ENCODE measurements around the gene FBN3. TPM values are rescaled to one million over a fixed set of nuclear protein-coding genes. Genes with fewer than 3 reads are reported as not detected.
"Not testable (repeated sequence)": the region's sequence is repeated elsewhere in the genome, so short reads cannot be mapped to it uniquely, and the experiment has no call there.

The FBN3 gene
- total RNA-seq, 2 donors from 2014 or later = not detected

- intact Hi-C loops (cut with DNase I, micrococcal nuclease) = no loop called here
- no peak for ATAC-seq
Observed at GRCh38 chr19:8128551-8128950, 20.8 kb downstream of the FBN3 start.

DNA sequence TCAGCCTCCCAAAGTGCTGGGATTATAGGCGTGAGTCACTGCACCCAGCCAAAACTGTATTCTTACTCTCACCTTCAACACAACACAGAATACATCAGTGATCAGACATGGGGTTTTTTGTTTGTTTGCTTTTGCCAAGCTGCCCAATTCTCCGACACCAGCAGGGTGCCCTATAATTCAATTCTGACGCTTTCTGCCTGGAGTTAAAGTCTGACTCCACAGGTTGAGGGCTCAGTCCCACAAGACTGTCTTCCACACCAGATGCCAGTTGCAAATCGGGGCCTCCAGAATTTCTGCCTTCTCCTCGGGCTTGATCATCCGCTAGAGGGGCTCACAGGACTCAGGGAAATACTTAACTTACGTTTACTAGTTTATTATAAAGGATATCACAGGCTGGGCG is 22.1 kb downstream of the FBN3 start:
- ATAC-seq = no peak

More at GRCh38 chr19:8128551-8128950, 20.8 kb downstream of the FBN3 start:
- DNase-seq = no peak

DNA sequence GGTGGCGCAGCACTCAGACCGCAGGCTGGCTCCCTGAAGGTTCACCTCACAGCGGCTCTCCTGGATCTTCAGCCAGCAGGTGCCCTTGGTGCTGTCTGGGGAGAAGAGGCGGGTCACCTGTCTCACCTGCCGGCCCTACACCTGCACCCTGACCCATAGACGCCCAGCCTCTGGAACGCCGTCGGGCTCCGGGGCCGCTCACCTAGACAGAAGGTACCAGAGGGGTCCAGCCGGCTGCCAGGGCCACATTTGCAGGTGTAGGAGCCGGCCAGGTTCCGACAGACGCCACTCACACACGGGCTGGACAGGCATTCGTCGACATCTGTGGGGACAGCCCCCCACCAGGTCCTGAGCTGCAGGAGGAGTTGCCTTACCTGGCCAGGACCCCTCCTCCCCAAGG is 22.9 kb downstream of the FBN3 start:
- DNase-seq (no peak), ATAC-seq (no peak)
- intact Hi-C loops (cut with DNase I, micrococcal nuclease) = no loop called here

More for the DNA sequence above, 22.1 kb downstream of the FBN3 start:
- no peak for DNase-seq
- intact Hi-C loops (cut with DNase I, micrococcal nuclease) = no loop called here

DNA sequence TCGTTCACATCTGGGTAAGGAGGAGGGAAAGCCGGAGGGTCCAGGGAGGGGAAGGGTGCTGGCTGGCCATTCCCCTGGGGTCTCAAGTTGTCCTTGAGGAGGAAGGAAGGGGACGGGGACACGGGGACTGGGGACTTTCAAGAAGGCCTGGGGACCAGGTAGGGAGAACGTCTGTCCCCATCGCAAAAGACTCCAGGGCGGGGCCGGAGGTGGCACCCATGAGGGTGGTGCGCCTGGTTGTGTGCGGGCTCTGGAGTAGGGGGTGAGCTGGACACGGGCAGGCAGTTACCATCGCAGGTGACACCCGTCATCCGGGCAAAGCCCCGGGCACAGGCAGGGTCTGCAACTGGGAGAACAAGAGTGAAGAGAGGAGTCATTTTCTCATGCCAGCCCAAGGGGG is 23.4 kb downstream of the FBN3 start:
- intact Hi-C loops (cut with DNase I, micrococcal nuclease) = no loop called here
- ATAC-seq = no peak
- DNase-seq = no peak

DNA sequence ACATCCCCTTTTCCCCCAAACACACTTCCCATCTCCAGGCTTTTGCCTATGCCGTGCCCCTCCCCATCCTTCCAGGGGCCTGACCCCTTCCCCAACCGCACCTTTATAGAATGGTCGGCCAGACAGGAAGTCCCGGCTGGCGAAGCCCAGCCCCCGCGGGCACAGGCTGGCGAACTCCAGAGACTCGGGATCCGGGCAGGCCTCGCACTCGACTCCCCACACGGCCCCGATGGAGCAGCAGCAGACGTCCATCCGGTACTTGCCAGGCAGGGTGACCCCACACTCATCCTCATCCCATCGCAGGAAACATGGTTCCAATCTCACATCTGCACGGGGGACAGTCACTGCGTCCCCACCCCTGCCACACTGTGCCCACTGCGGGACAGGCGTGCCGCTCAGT is 25.7 kb downstream of the FBN3 start:
- intact Hi-C loops (cut with DNase I, micrococcal nuclease) = no loop called here
- DNase-seq = no peak
- no peak for ATAC-seq

DNA sequence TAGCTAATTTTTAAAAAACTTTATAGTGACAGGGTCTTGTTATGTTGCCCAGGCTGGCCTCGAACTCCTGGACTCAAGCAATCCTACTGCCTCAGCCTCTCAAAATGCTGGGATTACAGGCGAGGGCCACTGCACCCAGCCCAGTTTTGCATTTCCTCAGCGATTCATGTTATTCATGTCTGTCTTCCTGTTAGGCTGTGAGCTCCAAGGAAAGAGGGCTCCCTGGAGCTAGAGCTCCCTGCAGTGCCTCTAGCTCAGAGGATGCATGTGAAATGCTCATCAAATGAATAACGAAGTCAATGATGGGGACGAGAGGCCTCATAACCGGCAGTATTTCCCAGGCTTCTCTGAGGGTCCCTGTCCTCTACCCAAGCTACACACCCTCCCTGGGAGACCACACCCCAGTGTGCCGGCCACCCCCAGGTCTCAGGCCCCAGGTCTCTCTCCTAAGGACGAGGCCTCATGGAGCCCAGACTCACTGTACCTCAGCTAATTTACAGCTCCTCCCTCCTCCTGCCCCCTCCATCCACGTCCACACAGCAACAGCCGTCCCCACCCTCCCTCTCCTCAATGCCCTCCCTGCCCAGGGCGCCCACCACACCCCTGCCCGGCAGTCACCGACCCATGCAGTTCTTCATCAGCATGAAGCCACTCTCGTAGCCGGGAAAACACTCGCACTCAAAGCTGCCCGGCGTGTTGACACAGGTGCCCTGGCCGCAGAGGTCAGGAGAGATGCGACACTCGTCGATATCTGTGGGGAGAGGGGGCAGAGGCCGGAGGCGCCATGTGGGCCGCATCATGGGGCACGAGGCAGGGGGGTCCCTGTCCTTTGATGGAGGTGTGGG is 28.5 kb downstream of the FBN3 start:
- ATAC-seq = no peak
- DNase-seq = no peak
- intact Hi-C loops (cut with DNase I, micrococcal nuclease) = no loop called here

- intact Hi-C loops (cut with DNase I, micrococcal nuclease) = no loop called here
- DNase-seq = no peak
- no peak for ATAC-seq
Observed at GRCh38 chr19:8117991-8118390, 31.4 kb downstream of the FBN3 start.

DNA sequence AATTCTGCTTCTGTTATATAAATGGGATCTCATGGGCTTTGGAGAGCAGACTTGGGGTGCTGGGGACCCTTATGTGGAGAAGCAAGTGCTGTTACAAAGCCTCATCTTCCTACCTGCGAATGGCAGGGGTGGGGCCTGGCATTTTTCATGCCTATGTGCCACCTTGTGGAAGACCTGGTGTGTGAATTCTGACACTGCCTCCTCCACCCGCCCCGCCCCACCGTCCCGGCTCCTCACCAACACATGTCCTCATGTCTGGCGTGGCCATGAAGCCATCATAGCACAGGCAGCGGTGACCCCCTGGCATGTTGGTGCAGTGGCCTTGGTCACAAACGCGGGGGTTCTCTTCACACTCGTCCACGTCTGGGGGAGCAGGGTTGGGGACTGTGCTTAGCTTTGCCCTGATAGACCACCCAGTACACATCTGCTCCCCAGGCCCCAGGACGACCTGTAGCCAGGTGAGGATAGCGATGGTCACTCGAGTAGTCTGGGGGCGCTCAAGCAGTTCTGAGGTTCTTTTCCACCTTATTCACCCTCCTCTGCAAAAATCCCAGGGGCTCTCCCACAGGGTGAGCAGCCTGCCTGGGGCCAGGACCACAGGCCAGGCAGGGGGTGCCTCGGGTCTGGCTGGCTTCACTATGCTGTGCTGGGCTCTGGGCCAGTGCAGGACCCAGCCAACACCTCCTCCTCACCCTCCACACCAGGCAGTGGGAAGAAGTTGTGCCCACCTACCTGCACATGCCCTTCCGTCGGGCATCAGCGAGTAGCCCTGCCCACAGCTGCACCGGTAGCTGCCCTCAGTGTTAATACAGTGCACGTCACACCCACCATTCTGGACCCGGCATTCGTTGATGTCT is 32.7 kb downstream of the FBN3 start:
- intact Hi-C loops (cut with DNase I, micrococcal nuclease) = no loop called here
- ATAC-seq (peak; percentile 30), DNase-seq (no peak)

DNA sequence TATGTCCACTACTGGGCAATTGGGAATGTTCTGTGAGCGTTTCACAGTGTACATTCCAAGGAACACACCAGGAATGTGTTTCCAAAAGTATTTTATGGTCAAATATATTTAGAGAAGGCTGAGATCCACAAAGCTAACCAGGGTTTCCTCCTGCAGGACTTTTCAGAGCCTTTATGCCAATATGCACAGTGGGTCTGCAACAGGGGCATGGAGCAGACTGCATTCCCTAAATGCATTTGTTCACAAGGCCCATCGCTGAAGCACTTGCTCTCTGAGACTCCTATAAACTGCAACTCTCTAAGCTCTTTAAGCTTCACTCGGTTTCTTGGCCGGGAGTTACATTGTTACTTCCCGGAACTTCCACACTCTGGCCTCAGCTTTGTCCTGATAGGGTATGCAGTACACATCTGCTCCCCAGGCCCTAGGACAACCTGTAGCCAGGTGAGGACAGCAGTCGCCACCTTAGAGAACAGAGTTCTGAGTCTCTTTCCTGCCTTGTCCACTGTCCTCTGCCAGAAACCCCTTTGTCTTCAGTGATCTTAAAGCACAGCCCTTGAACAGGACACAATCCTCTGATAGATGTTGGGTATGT is 33.5 kb downstream of the FBN3 start:
- DNase-seq = no peak
- ATAC-seq = no peak
- intact Hi-C loops (cut with DNase I, micrococcal nuclease) = no loop called here

- intact Hi-C loops (cut with DNase I, micrococcal nuclease) = no loop called here
- ATAC-seq = no peak
- no peak for DNase-seq
Observed at GRCh38 chr19:8113017-8113416, 36.4 kb downstream of the FBN3 start.

DNA sequence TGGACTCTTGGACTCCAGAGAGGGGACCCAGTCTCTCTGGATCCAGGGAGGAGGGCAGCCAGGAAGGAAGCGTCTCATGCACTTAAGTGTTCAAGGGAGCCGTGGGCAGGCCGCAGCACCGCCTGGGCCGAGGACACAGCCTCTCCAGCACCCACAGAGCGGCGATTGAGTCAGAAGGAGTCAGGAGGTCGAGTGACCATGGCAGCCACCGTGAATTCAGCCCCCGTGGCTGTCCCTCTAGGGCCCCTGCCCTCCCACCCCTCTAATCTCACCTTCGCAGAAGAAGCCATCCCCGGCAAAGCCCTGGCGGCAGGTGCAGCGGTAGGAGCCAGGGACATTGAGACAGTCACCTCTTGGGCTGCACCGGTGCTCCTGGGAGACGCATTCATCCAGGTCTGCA is 38.0 kb downstream of the FBN3 start:
- intact Hi-C loops (cut with DNase I, micrococcal nuclease) = no loop called here
- DNase-seq (no peak), ATAC-seq (no peak)

DNA sequence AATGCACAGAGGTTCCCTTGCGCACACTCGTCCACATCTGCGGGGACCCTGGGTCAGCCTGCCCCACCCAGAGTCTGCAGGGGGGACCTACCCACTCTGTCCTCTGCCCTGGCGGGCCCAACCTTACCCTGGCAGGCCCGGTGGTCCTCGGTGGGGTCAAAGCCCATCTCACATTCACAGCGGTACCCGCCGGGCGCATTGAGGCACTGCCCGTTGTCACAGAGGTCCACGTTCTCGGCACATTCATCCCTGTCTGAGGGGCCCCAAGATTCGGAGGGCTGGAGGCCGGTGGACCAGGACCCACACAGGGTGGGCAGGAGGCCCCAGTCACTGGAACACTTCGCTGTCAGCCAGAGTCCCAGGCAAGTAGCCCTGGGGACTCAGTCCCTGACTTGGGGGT is 38.5 kb downstream of the FBN3 start:
- ATAC-seq = no peak
- intact Hi-C loops (cut with DNase I, micrococcal nuclease) = no loop called here
- DNase-seq = no peak

DNA sequence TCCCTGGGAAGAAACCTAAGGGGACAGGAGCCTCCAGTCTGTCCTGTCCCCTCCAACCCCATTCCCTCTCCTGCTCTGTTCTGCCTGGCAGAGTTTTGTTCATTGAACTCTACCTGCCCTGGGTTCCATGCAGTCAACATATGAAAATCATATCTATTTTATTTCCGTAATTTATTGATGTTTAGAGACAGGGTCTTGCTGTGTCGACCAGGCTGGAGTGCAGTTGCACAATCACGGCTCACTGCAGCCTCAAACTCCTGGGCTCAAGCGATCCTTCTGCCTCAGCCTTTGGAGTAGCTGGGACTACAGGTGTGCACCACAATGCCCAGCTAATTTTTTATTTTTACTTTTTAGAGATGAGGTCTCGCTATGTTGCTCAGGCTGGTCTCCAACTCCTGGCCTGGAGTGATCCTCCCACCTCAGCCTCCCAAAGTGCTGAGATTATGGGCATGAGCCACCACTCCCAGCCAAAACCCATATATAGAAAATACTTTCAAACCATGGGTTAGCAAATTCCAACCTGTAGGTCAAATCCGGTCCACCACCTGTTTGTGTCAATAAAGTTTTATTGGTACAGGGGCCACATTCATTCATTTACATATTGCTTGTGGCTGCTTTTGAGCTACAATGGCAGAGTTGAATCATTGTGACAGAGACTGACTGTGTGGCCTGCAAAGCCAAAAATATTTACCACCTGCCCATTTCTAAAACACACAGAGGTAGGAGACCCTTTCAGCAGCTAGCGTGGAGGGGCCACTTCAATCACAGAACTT is 39.3 kb downstream of the FBN3 start:
- intact Hi-C loops (cut with DNase I, micrococcal nuclease) = no loop called here
- DNase-seq (no peak), ATAC-seq (no peak)

GRCh38 chr19:8109455-8109854 is 39.9 kb downstream of the FBN3 start:
- DNase-seq = no peak
- intact Hi-C loops (cut with DNase I, micrococcal nuclease) = no loop called here

GRCh38 chr19:8108560-8109445 is 40.6 kb downstream of the FBN3 start:
- ATAC-seq = no peak
- intact Hi-C loops (cut with DNase I, micrococcal nuclease) = no loop called here
- DNase-seq = no peak

More at GRCh38 chr19:8109455-8109854, 39.9 kb downstream of the FBN3 start:
- no peak for ATAC-seq

- ATAC-seq (no peak), DNase-seq (no peak)
- intact Hi-C loops (cut with DNase I, micrococcal nuclease) = no loop called here
Observed at GRCh38 chr19:8107301-8107903, 42.0 kb downstream of the FBN3 start.

DNA sequence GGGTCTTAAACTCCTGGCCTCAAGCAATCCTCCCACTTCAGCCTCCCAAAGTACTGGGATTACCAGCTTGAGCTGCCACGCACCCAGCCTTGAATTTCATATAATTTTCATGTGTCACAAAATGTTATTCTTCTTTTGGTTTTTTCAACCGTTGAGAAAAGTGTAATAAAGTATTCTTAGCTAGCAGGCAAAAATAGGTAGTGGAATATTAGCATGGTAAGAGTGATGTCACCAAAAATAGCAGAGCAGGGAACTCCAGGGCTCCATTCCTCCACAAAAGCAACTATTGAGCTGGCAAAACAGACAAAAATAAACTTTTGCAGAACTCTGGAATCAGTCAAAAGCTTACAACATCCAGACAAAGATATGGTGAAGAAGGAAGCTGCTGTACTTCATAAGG is 43.9 kb downstream of the FBN3 start:
- ATAC-seq = no peak
- no peak for DNase-seq
- intact Hi-C loops (cut with DNase I, micrococcal nuclease) = no loop called here

DNA sequence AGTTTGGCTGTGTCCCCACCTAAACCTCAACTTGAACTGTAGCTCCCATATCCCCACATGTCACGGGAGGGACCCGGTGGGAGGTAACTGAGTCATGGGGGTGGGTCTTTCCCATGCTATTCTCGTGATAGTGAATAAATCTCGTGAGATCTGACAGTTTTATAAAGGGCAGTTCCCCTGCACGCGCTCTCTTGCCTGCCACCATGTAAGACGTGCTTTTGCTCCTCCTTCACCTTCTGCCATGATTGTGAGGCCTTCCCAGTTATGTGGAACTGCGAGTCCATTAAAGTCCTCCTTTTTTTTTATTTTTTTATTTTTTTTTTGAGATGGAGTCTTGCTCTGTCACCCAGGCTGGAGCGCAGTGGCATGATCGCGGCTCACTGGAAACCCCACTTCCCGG is 47.5 kb downstream of the FBN3 start:
- DNase-seq; intact Hi-C loops (cut with DNase I, micrococcal nuclease); ATAC-seq: not testable (repeated sequence)

Measured in left colon (tissue), 2 donors.